HCT116 (cell line): ENCODE measurements around the gene KLHDC8B.

ENCODE experiments used
- CBX3 ChIP-seq: IDR thresholded peaks from 2 replicates; pipeline ENCODE4 v1.6.1; 2012; ENCODE audit warnings: low read depth
- CTCF ChIP-seq, 3 experiments: fragments of 200-600 bp in 1 of 3; sonication (generic) in 1 of 3; IDR thresholded peaks in 2 of 3; conservative IDR thresholded peaks in 1 of 3; 2 replicates each; pipeline ENCODE4 v1.5.1; 2012 to 2017; ENCODE audit warnings: low read depth in 2 of 3, low read length in 2 of 3, antibody characterized with exemption in 1 of 3, borderline replicate concordance in 1 of 3, control low read depth in 1 of 3, mild to moderate bottlenecking in 1 of 3, mixed read lengths in 1 of 3, mixed run types in 1 of 3, moderate library complexity in 1 of 3; ENCODE audit not compliant: insufficient read depth in 1 of 3
- JUND ChIP-seq: IDR thresholded peaks from 2 replicates; pipeline ENCODE4 v1.6.1; 2012
- MAX ChIP-seq: IDR thresholded peaks from 2 replicates; pipeline ENCODE4 v1.6.1; 2012
- POLR2A ChIP-seq: IDR thresholded peaks from 2 replicates; pipeline ENCODE4 v1.7.0; 2011; ENCODE audit warnings: borderline replicate concordance; ENCODE audit not compliant: insufficient read depth, insufficient read length; ENCODE audit errors: extremely low read depth
- POLR2AphosphoS5 ChIP-seq: IDR thresholded peaks from 2 replicates; pipeline ENCODE4 v1.6.1; 2011; ENCODE audit warnings: mild to moderate bottlenecking, low read depth, low read length, moderate library complexity
- RAD21 ChIP-seq: IDR thresholded peaks from 2 replicates; pipeline ENCODE4 v1.6.1; 2012; ENCODE audit warnings: low read depth, mild to moderate bottlenecking

- TF ChIP-seq MAX (no peak), CBX3 (no peak), CTCF (IDR thresholded peaks at IDR 0.05 in 2 of 3, conservative IDR thresholded peaks at IDR 0.05 in 1 of 3; ENCODE audit: borderline replicate concordance in 1 of 3, insufficient read depth in 1 of 3, low read depth in 2 of 3, low read length in 2 of 3) (no peak), POLR2AphosphoS5 (no peak), POLR2A (no peak), RAD21 (no peak), JUND (no peak)
These were observed 42.1 kb downstream of the KLHDC8B start for GRCh38 chr3:49213541-49213943.
